Activated CD4-positive, CD25-positive, alpha-beta regulatory T cell (primary cell): ENCODE results near the gene NTMT1.

ENCODE experiments used
- DNase-seq, 4 experiments: peaks; one replicate each; lab custom pipeline; 2025; lab: John Stamatoyannopoulos, UW

NTMT1 gene

GRCh38 chr9:129597355-129598088 lies 28.4 kb upstream of the NTMT1 start:
- DNase-seq, result no peak

GRCh38 chr9:129598089-129598596 lies 27.8 kb upstream of the NTMT1 start:
- no peak for DNase-seq

- no peak for DNase-seq
Observed at GRCh38 chr9:129601082-129601674, 24.8 kb upstream of the NTMT1 start.

- no peak for DNase-seq
Observed at GRCh38 chr9:129602598-129603415, 23.2 kb upstream of the NTMT1 start.

GRCh38 chr9:129604056-129604765 lies 21.8 kb upstream of the NTMT1 start:
- DNase-seq, result no peak

- no peak for DNase-seq
Observed at GRCh38 chr9:129604766-129605163, 21.2 kb upstream of the NTMT1 start.

- DNase-seq, result no peak
Observed at GRCh38 chr9:129606161-129607026, 19.6 kb upstream of the NTMT1 start.

GRCh38 chr9:129607027-129607387 lies 19.0 kb upstream of the NTMT1 start:
- DNase-seq, result no peak

- no peak for DNase-seq
Observed at GRCh38 chr9:129608561-129609481, 17.1 kb upstream of the NTMT1 start.

- DNase-seq, result peak in 2 of 4 experiments; percentile 32 to 45
Observed at GRCh38 chr9:129609486-129610212, 16.3 kb upstream of the NTMT1 start.

GRCh38 chr9:129610213-129610472 lies 15.8 kb upstream of the NTMT1 start:
- no peak for DNase-seq

- DNase-seq, result peak; percentile 49 to 64 (median 52)
Observed at GRCh38 chr9:129610473-129611306, 15.3 kb upstream of the NTMT1 start.

GRCh38 chr9:129611307-129611800 lies 14.6 kb upstream of the NTMT1 start:
- no peak for DNase-seq

GRCh38 chr9:129612123-129612522 lies 13.8 kb upstream of the NTMT1 start:
- no peak for DNase-seq

- no peak for DNase-seq
Observed at GRCh38 chr9:129612815-129613519, 13.0 kb upstream of the NTMT1 start.

- no peak for DNase-seq
Observed at GRCh38 chr9:129613520-129614175, 12.3 kb upstream of the NTMT1 start.

- no peak for DNase-seq
Observed at GRCh38 chr9:129614932-129615331, 11.0 kb upstream of the NTMT1 start.
